HepG2 (cell line): ENCODE results near the gene FAM50A. TPM values are rescaled to one million over a fixed set of nuclear protein-coding genes. Genes with fewer than 3 reads are reported as not detected.

Source experiments
- ATM ChIP-seq: fragments of 450-650 bp; IDR thresholded peaks from 2 replicates; pipeline ENCODE4 v1.7.1; 2017; ENCODE audit warnings: mild to moderate bottlenecking, borderline replicate concordance
- DMTF1 ChIP-seq: sonication (generic); formaldehyde crosslinking; IDR thresholded peaks from 2 replicates; pipeline ENCODE4 v1.4.0; 2020; ENCODE audit warnings: mild to moderate bottlenecking, missing genetic modification reagents
- NBN ChIP-seq: fragments of 450-650 bp; conservative IDR thresholded peaks from 2 replicates; pipeline ENCODE4 v1.6.1; 2017
- PHF5A ChIP-seq: IDR thresholded peaks from one replicate; pipeline ENCODE4 v1.6.1; 2018; ENCODE audit warnings: low read depth, missing genetic modification reagents; ENCODE audit not compliant: unreplicated experiment
- SALL1 ChIP-seq: sonication (generic); formaldehyde crosslinking; IDR thresholded peaks from 2 replicates; pipeline ENCODE4 v1.8.0; 2022; ENCODE audit warnings: mild to moderate bottlenecking, missing genetic modification reagents
- SIX4 ChIP-seq: sonication (generic); formaldehyde crosslinking; IDR thresholded peaks from 2 replicates; pipeline ENCODE4 v1.4.0; 2020; ENCODE audit warnings: missing genetic modification reagents
- TBX2 ChIP-seq: sonication (generic); formaldehyde crosslinking; IDR thresholded peaks from 2 replicates; pipeline ENCODE4 v1.5.0; 2020; ENCODE audit warnings: missing genetic modification reagents, mild to moderate bottlenecking, borderline replicate concordance
- U2AF1 ChIP-seq: fragments of 200-400 bp; formaldehyde crosslinking; optimal IDR thresholded peaks from 2 replicates; pipeline ENCODE3; 2017; ENCODE audit warnings: mild to moderate bottlenecking, low read depth, low read length
- ZFP41 ChIP-seq: sonication (generic); formaldehyde crosslinking; IDR thresholded peaks from 2 replicates; pipeline ENCODE4 v1.4.0; 2020; ENCODE audit warnings: mild to moderate bottlenecking, missing genetic modification reagents, borderline replicate concordance
- ZMAT5 ChIP-seq: sonication (generic); formaldehyde crosslinking; IDR thresholded peaks from 2 replicates; pipeline ENCODE4 v1.5.0; 2020; ENCODE audit warnings: mild to moderate bottlenecking, low read depth, missing genetic modification reagents, borderline replicate concordance
- ZNF10 ChIP-seq: sonication (generic); formaldehyde crosslinking; IDR thresholded peaks from 2 replicates; pipeline ENCODE4 v1.4.0; 2020; ENCODE audit warnings: mild to moderate bottlenecking, low read depth, missing genetic modification reagents, borderline replicate concordance
- ZNF12 ChIP-seq: sonication (generic); formaldehyde crosslinking; IDR thresholded peaks from 2 replicates; pipeline ENCODE4 v1.5.0; 2020; ENCODE audit warnings: missing genetic modification reagents
- ZNF652 ChIP-seq: IDR thresholded peaks from 2 replicates; pipeline ENCODE4 v1.6.1; 2016; ENCODE audit warnings: low read depth, borderline replicate concordance
- ZNF670 ChIP-seq: sonication (generic); formaldehyde crosslinking; IDR thresholded peaks from 2 replicates; pipeline ENCODE4 v1.8.0; 2022; ENCODE audit warnings: mild to moderate bottlenecking, missing genetic modification reagents, borderline replicate concordance
- ZSCAN9 ChIP-seq: IDR thresholded peaks from 2 replicates; pipeline ENCODE4 v1.6.1; 2016; ENCODE audit warnings: borderline replicate concordance
- polyA plus RNA-seq, 8 experiments: library from polyadenylated mRNA; depleted of rRNA in 3 of 8; stranded (reverse) in 7 of 8; unstranded in 1 of 8; fragments of >200 nt; fragmentation: Illumina TruSeq in 4 of 8; extraction: Trizol in 4 of 8; gene quantifications; 2 replicates each; pipeline versions ENCODE4 v1.2.1 to v1.2.3, GENCODE V29; 2011 to 2016; ENCODE audit warnings: low read depth in 4 of 8, missing spikeins in 1 of 8, mixed read lengths in 1 of 8; ENCODE audit not compliant: insufficient read depth in 1 of 8
- total RNA-seq, 5 experiments: library from RNA; depleted of rRNA; stranded (reverse); fragments of >200 nt; fragmentation: Illumina TruSeq; extraction: Trizol; gene quantifications; 2 replicates each; pipeline ENCODE4 v1.2.3, GENCODE V29; 2016; ENCODE audit warnings: low read depth in 1 of 5
- TF ChIP-seq, protein P1 (sequence below): sonication (generic); formaldehyde crosslinking; IDR thresholded peaks from 2 replicates; pipeline ENCODE4 v1.5.1; 2020; ENCODE audit warnings: mild to moderate bottlenecking, missing genetic modification reagents, moderate library complexity
- TF ChIP-seq, protein P2 (sequence below): sonication (generic); formaldehyde crosslinking; IDR thresholded peaks from 2 replicates; pipeline ENCODE4 v1.8.0; 2022; ENCODE audit warnings: missing genetic modification reagents, mild to moderate bottlenecking, borderline replicate concordance
- TF ChIP-seq, protein P3 (sequence below): sonication (generic); formaldehyde crosslinking; IDR thresholded peaks from 2 replicates; pipeline ENCODE4 v1.5.0; 2020; ENCODE audit warnings: missing genetic modification reagents

FAM50A gene
- total and polyA plus RNA-seq, 2 of the 13 experiments (the other 11 are each of a cell fraction or from before 2014, with no cell fraction given) = 30.7 to 40.7 TPM

GRCh38 chrX:154397888-154398667 is 45.9 kb upstream of the FAM50A start, which contains the start of gene RPL10 (continued):
- TF ChIP-seq DMTF1 (no peak; the same call in 1 of the 2 replicates), NBN (no peak), ZNF652 (CRISPR knock-in tag) (no peak), ZMAT5 (no peak), ZNF670 (CRISPR knock-in tag) (no peak; the same call in 1 of the 2 replicates), ZSCAN9 (CRISPR knock-in tag) (peak; percentile 87), U2AF1 (peak; percentile 31), TBX2 (CRISPR knock-in tag) (peak; percentile 43; the same call in 1 of the 2 replicates), ZNF10 (CRISPR knock-in tag) (no peak), PHF5A (CRISPR knock-in tag) (no peak), ATM (no peak), SALL1 (CRISPR knock-in tag) (peak; percentile 37; the same call in 1 of the 2 replicates), ZNF12 (CRISPR knock-in tag) (no peak), SIX4 (CRISPR knock-in tag) (no peak), ZFP41 (CRISPR knock-in tag) (no peak)
- TF ChIP-seq, protein P1, sequence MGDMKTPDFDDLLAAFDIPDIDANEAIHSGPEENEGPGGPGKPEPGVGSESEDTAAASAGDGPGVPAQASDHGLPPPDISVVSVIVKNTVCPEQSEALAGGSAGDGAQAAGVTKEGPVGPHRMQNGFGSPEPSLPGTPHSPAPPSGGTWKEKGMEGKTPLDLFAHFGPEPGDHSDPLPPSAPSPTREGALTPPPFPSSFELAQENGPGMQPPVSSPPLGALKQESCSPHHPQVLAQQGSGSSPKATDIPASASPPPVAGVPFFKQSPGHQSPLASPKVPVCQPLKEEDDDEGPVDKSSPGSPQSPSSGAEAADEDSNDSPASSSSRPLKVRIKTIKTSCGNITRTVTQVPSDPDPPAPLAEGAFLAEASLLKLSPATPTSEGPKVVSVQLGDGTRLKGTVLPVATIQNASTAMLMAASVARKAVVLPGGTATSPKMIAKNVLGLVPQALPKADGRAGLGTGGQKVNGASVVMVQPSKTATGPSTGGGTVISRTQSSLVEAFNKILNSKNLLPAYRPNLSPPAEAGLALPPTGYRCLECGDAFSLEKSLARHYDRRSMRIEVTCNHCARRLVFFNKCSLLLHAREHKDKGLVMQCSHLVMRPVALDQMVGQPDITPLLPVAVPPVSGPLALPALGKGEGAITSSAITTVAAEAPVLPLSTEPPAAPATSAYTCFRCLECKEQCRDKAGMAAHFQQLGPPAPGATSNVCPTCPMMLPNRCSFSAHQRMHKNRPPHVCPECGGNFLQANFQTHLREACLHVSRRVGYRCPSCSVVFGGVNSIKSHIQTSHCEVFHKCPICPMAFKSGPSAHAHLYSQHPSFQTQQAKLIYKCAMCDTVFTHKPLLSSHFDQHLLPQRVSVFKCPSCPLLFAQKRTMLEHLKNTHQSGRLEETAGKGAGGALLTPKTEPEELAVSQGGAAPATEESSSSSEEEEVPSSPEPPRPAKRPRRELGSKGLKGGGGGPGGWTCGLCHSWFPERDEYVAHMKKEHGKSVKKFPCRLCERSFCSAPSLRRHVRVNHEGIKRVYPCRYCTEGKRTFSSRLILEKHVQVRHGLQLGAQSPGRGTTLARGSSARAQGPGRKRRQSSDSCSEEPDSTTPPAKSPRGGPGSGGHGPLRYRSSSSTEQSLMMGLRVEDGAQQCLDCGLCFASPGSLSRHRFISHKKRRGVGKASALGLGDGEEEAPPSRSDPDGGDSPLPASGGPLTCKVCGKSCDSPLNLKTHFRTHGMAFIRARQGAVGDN (CRISPR knock-in tag) = peak; percentile 89
- TF ChIP-seq, protein P2, sequence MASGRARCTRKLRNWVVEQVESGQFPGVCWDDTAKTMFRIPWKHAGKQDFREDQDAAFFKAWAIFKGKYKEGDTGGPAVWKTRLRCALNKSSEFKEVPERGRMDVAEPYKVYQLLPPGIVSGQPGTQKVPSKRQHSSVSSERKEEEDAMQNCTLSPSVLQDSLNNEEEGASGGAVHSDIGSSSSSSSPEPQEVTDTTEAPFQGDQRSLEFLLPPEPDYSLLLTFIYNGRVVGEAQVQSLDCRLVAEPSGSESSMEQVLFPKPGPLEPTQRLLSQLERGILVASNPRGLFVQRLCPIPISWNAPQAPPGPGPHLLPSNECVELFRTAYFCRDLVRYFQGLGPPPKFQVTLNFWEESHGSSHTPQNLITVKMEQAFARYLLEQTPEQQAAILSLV (CRISPR knock-in tag) = 0 out of 2 replicates have a peak, but pooled peaks have one; percentile 8
- TF ChIP-seq, protein P3, sequence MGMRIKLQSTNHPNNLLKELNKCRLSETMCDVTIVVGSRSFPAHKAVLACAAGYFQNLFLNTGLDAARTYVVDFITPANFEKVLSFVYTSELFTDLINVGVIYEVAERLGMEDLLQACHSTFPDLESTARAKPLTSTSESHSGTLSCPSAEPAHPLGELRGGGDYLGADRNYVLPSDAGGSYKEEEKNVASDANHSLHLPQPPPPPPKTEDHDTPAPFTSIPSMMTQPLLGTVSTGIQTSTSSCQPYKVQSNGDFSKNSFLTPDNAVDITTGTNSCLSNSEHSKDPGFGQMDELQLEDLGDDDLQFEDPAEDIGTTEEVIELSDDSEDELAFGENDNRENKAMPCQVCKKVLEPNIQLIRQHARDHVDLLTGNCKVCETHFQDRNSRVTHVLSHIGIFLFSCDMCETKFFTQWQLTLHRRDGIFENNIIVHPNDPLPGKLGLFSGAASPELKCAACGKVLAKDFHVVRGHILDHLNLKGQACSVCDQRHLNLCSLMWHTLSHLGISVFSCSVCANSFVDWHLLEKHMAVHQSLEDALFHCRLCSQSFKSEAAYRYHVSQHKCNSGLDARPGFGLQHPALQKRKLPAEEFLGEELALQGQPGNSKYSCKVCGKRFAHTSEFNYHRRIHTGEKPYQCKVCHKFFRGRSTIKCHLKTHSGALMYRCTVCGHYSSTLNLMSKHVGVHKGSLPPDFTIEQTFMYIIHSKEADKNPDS (CRISPR knock-in tag) = no peak
